Natural killer cell (primary cell): ENCODE data around the gene MST1. TPM values are rescaled to one million over a fixed set of nuclear protein-coding genes. Genes with fewer than 3 reads are reported as not detected.

Source experiments
- ATAC-seq, 3 donors: fragments of 150-1000 bp in 2 of 3; fragments of 200-7000 bp in 1 of 3; cut with Tn5 transposase; 1 replicate in 1 of 3; 2 replicates in 2 of 3; pipeline ENCODE4 v1.10.0; 2021; ENCODE audit warnings: mild to moderate bottlenecking in 2 of 3, moderate library complexity in 2 of 3
- DNase-seq, 2 donors: peaks; one replicate each; pipeline versions ENCODE4 v3.0.0 to v3.0.0-alpha.2; 2013 to 2021; ENCODE audit warnings: mixed read lengths in 1 of 2
- H3K27ac ChIP-seq: one replicate; pipeline ENCODE4 v1.5.1; 2013; ENCODE audit warnings: mild to moderate bottlenecking, low read length
- H3K27me3 ChIP-seq: one replicate; pipeline ENCODE4 v1.6.1; 2013; ENCODE audit warnings: low read length; ENCODE audit not compliant: control insufficient read depth, insufficient read depth
- H3K36me3 ChIP-seq: one replicate; pipeline ENCODE4 v1.6.1; 2013; ENCODE audit warnings: low read length; ENCODE audit not compliant: control insufficient read depth, insufficient read depth
- H3K4me1 ChIP-seq: one replicate; pipeline ENCODE4 v1.6.1; 2013; ENCODE audit warnings: low read length; ENCODE audit not compliant: control insufficient read depth, insufficient read depth
- H3K4me3 ChIP-seq: one replicate; pipeline ENCODE4 v1.5.1; 2013; ENCODE audit warnings: low read length
- H3K9me3 ChIP-seq: one replicate; pipeline ENCODE4 v1.6.1; 2013; ENCODE audit warnings: low read length; ENCODE audit not compliant: control insufficient read depth, insufficient read depth
- H3K27ac Mint-ChIP-seq, 2 donors: one replicate each; pipeline ENCODE4 v1.8.0; 2022; ENCODE audit warnings: mild to moderate bottlenecking in 2 of 2, mixed read lengths in 2 of 2, moderate library complexity in 1 of 2
- H3K27me3 Mint-ChIP-seq, 2 donors: one replicate each; pipeline ENCODE4 v1.8.0; 2022; ENCODE audit warnings: low read depth in 2 of 2, mixed read lengths in 2 of 2
- H3K36me3 Mint-ChIP-seq: one replicate; pipeline ENCODE4 v1.8.0; 2022; ENCODE audit warnings: mixed read lengths
- H3K4me1 Mint-ChIP-seq, 2 donors: one replicate each; pipeline ENCODE4 v1.8.0; 2022; ENCODE audit warnings: mixed read lengths in 2 of 2
- H3K4me3 Mint-ChIP-seq: one replicate; pipeline ENCODE4 v1.8.0; 2022; ENCODE audit warnings: mild to moderate bottlenecking, moderate library complexity, mixed read lengths
- H3K9me3 Mint-ChIP-seq, 2 donors: one replicate each; pipeline ENCODE4 v1.8.0; 2022; ENCODE audit warnings: mixed read lengths in 2 of 2
- WGBS: methylation state at CpG from one replicate; pipeline ENCODE4 v1.1.7; 2013; ENCODE audit warnings: missing lambda C conversion rate; ENCODE audit not compliant: insufficient coverage; 5-methylcytosine and 5-hydroxymethylcytosine counted together
- intact Hi-C: fragments of 100-400 bp; cut with micrococcal nuclease; formaldehyde crosslinking; loops from one replicate; pipeline ENCODE4 v1.14.2; 2022
- total RNA-seq, 4 donors: library from RNA; stranded (reverse); fragments of 120-200 nt in 1 of 4; gene quantifications; one replicate each; pipeline versions ENCODE4 v1.2.3 to v1.2.4, GENCODE V29; 2013 to 2022
- TF ChIP-seq, protein P1 (sequence below): fragments of 200-600 bp; IDR thresholded peaks from one replicate; pipeline ENCODE4 v1.8.0; 2022; ENCODE audit warnings: antibody characterized with exemption

MST1 gene
- total RNA-seq, result 10 to 100 TPM in 2 of 3 donors, 1 to 10 TPM in 1; 9.5 to 19.1 (median 15.2) TPM
- 6.6 TPM for total RNA-seq (2013)

DNA sequence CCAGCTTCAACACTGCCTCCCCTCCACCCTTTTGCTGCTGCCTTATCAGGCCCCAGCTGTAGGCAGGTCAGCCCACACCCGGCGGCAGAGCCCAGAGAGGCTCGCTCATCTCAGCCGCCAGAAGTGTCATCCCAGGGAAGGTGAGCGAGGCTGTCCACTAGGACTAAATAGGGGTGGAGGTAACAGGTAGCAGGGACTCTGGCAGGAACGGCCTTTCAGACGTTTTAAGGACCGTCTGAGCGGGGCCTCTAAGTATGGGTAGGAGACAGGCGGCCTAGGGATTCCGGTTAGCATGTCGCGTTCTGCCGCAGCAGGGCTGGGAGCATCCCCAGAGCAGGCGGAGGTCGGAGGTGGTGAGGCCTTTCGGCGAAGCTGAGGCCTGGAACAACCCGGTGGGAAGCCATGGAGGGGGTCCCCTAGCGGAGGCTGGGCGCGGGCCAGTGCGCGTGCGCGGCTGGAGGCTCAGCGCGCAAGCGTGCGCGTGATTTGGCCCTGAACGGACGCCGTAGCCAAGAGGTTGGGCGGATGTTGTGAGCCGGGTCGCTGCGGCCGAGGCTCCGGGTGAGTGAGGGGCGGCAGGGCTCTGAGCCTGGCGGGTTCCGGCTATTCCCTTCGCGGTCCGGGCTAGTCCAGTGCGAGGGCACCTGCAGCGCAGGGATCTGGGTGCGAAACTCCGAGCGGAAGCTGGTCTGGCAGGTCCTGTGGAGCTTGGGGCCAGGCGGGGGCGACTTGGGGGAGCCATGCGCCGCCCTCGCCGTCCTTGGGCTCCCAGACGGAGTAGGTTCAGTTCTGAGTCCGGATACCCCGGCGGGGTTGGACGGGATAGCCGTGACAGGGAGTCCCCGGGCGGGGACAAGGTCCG is at the start of gene MST1, which contains the start of gene RNF123:
MST1 (minus strand) TSS at position 429 of the 862 bp plus-strand sequence. CDS start 783 bp downstream, outside the sequence.
RNF123 (plus strand) TSS at position 512 of the 862 bp plus-strand sequence. CDS start 1,609 bp downstream, outside the sequence.
- TF ChIP-seq, protein P1, sequence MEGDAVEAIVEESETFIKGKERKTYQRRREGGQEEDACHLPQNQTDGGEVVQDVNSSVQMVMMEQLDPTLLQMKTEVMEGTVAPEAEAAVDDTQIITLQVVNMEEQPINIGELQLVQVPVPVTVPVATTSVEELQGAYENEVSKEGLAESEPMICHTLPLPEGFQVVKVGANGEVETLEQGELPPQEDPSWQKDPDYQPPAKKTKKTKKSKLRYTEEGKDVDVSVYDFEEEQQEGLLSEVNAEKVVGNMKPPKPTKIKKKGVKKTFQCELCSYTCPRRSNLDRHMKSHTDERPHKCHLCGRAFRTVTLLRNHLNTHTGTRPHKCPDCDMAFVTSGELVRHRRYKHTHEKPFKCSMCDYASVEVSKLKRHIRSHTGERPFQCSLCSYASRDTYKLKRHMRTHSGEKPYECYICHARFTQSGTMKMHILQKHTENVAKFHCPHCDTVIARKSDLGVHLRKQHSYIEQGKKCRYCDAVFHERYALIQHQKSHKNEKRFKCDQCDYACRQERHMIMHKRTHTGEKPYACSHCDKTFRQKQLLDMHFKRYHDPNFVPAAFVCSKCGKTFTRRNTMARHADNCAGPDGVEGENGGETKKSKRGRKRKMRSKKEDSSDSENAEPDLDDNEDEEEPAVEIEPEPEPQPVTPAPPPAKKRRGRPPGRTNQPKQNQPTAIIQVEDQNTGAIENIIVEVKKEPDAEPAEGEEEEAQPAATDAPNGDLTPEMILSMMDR, result peak; percentile 26
- peak within 1 kb of the TSS; percentile 61 for H3K27ac ChIP-seq
- ATAC-seq, result peak; percentile 87 to 89 (median 88)
- H3K27me3 ChIP-seq, result peaks cover 2% of the 10 kb centered on the region
- peak within 1 kb of the TSS; percentile 86 for H3K4me3 ChIP-seq
- no peaks in the 10 kb centered on the region for H3K9me3 ChIP-seq
- no peaks in the 10 kb centered on the region for H3K36me3 ChIP-seq
- Mint-ChIP-seq H3K4me1 (peaks cover 34 to 46% of the 10 kb centered on the region in 2 donors), H3K9me3 (no peaks in the 10 kb centered on the region), H3K27ac (peak within 1 kb of the TSS; percentile 91 to 96), H3K4me3 (peak within 1 kb of the TSS; percentile 99), H3K27me3 (no peaks in the 10 kb centered on the region), H3K36me3 (no peaks in the 10 kb centered on the region)
- intact Hi-C loops, result loop anchor here (2.0 kb wide), 1 partner anchor 30 kb away; the partner anchor contains the start of gene AMIGO3
- DNase-seq, result peak; percentile 92 to 97
- peaks cover 44% of the 10 kb centered on the region for H3K4me1 ChIP-seq
- 2% methylated on average over 64 of the region's 66 CpGs for WGBS

DNA sequence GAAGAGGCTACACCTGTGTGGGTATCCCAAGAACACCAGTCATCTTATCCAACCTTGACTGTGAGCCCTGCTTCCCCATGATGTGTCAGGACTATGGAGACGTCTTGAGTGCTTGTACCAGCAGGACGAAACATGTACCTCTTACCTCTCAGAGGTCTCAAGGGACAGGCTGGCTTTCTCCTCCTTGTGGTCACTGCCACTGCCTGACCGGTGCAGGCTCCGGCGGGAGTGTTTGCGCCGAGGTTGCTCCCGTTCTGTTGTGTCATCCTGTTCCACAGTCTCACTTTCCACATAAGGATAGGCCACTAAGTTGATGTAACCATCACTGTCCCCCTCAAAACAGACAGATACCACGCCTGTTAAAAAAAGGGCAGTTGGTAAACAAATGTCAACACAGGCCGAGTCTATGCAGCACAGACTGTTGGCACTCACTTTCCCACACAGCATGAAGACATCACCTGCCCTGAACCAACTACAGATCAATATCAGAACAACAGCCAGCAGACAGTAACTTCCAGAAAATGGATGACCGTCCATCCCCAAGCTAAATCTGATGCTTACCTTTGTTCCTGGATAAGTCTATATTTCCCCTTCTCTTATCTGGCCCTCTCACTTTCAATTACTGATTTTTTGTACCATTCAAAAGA is 48.9 kb upstream of the MST1 start:
- TF ChIP-seq, protein P1, result no peak
- Histone ChIP-seq H3K36me3 (peaks cover 34% of the 10 kb centered on the region), H3K27ac (no peak overlapping the region), H3K4me3 (no peak overlapping the region), H3K27me3 (no peaks in the 10 kb centered on the region), H3K9me3 (no peaks in the 10 kb centered on the region), H3K4me1 (no peaks in the 10 kb centered on the region)
- H3K4me1 Mint-ChIP-seq, result peaks cover 0 to 12% of the 10 kb centered on the region in 2 donors
- peaks cover 3% of the 10 kb centered on the region for H3K36me3 Mint-ChIP-seq
- ATAC-seq (no peak), DNase-seq (no peak)
- H3K27me3 Mint-ChIP-seq, result no peaks in the 10 kb centered on the region
- H3K27ac Mint-ChIP-seq, result peak overlapping the region in 1 of 2 donors; percentile 66
- 97% methylated on average over 11 of the region's 11 CpGs for WGBS
- no peaks in the 10 kb centered on the region for H3K9me3 Mint-ChIP-seq
- no peak overlapping the region for H3K4me3 Mint-ChIP-seq
- intact Hi-C loops, result no loop called here

DNA sequence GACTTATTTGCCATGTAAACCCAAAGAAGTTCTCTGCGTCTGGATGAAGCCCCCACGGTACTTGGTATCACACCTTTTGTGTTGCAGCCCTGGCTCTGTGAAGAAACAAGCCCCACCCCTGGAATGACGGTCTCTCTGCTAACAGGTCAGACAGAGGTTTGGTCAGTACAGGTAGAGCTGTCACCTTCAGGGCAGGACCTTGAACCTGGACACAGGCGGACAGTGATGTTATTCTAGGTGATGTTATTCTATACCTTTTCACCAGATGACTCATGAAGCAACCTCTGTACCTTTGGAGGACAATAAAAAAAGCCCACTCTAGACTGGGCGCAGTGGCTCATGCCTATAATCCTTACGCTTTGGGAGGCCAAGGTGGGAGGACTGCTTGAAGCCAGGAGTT is 45.5 kb upstream of the MST1 start:
- Mint-ChIP-seq H3K4me3 (no peak overlapping the region), H3K27me3 (no peaks in the 10 kb centered on the region), H3K36me3 (peaks cover 15% of the 10 kb centered on the region), H3K4me1 (peaks cover 0 to 12% of the 10 kb centered on the region in 2 donors), H3K27ac (no peak overlapping the region), H3K9me3 (no peaks in the 10 kb centered on the region)
- DNase-seq (no peak), ATAC-seq (no peak)
- Histone ChIP-seq H3K27ac (no peak overlapping the region), H3K4me1 (no peaks in the 10 kb centered on the region), H3K4me3 (no peak overlapping the region), H3K27me3 (no peaks in the 10 kb centered on the region), H3K9me3 (no peaks in the 10 kb centered on the region), H3K36me3 (peaks cover 46% of the 10 kb centered on the region)
- intact Hi-C loops, result no loop called here
- WGBS, result 96% methylated on average over 5 of the region's 6 CpGs
- TF ChIP-seq, protein P1, result no peak
